ENCODE results near the gene JPT2. TPM values are rescaled to one million over a fixed set of nuclear protein-coding genes. Genes with fewer than 3 reads are reported as not detected.
"Not testable (repeated sequence)": the region's sequence is repeated elsewhere in the genome, so short reads cannot be mapped to it uniquely, and the experiment has no call there.

The JPT2 gene
- total and polyA plus RNA-seq, 12 donors, result 11.9 to 50.5 (median 32.2) TPM

- H3K9me3 ChIP-seq (replicated peaks in 1 of 3), result no peaks in the 10 kb centered on the region
- H3K4me3 ChIP-seq, result no peak overlapping the region
- no peaks in the 10 kb centered on the region for H3K27me3 ChIP-seq
- TF ChIP-seq POLR2A (IDR thresholded peaks at IDR 0.05), result no peak
- TF ChIP-seq CTCF (IDR thresholded peaks at IDR 0.05), result no peak
- WGBS, 4 donors, result 70 to 92% (median 72%) methylated on average over 6 to 7 of the region's 7 CpGs
- intact Hi-C loops (cut with DNase I), result no loop called here
- H3K4me1 ChIP-seq (replicated peaks in 1 of 2), result no peaks in the 10 kb centered on the region
- peaks cover 0 to 51% of the 10 kb centered on the region in 2 donors for H3K36me3 ChIP-seq (replicated peaks in 1 of 2)
- peak overlapping the region in 1 of 5 donors; percentile 10 for H3K27ac ChIP-seq
- no peak for DNase-seq
Measured at GRCh38 chr16:1731603-1732002, 53.5 kb downstream of the JPT2 start.

- 81 to 93% (median 88%) methylated on average over 3 to 14 of the region's 14 CpGs for WGBS, 4 donors
- H3K27me3 ChIP-seq, result no peaks in the 10 kb centered on the region
- peak overlapping the region in 1 of 5 donors; percentile 10 for H3K27ac ChIP-seq
- H3K9me3 ChIP-seq (replicated peaks in 1 of 3), result no peaks in the 10 kb centered on the region
- H3K36me3 ChIP-seq (replicated peaks in 1 of 2), result peaks cover 0 to 46% of the 10 kb centered on the region in 2 donors
- intact Hi-C loops (cut with DNase I), result no loop called here
- TF ChIP-seq CTCF (IDR thresholded peaks at IDR 0.05) (no peak), POLR2A (IDR thresholded peaks at IDR 0.05) (no peak)
- H3K4me1 ChIP-seq (replicated peaks in 1 of 2), result no peaks in the 10 kb centered on the region
- no peak for DNase-seq
- H3K4me3 ChIP-seq, result no peak overlapping the region
Measured at GRCh38 chr16:1732071-1732470, 54.0 kb downstream of the JPT2 start.

GRCh38 chr16:1732551-1732987, 54.5 kb downstream of the JPT2 start:
- intact Hi-C loops (cut with DNase I); H3K9me3 ChIP-seq (replicated peaks in 1 of 3); DNase-seq; H3K27me3 ChIP-seq; H3K4me3 ChIP-seq; H3K27ac ChIP-seq; H3K4me1 ChIP-seq (replicated peaks in 1 of 2): not testable (repeated sequence)
- H3K36me3 ChIP-seq (replicated peaks in 1 of 2), result peaks cover 0 to 46% of the 10 kb centered on the region in 2 donors
- 90 to 94% (median 93%) methylated on average over 6 to 21 of the region's 21 CpGs for WGBS, 4 donors

GRCh38 chr16:1734123-1734522, 56.0 kb downstream of the JPT2 start:
- 92 to 98% (median 95%) methylated on average over 13 to 22 of the region's 22 CpGs; no CpG with 5 or more reads in 1 of the 4 donors for WGBS, 4 donors
- TF ChIP-seq CTCF (IDR thresholded peaks at IDR 0.05) (no peak), POLR2A (IDR thresholded peaks at IDR 0.05) (no peak)
- Histone ChIP-seq H3K27ac (no peak overlapping the region), H3K4me1 (replicated peaks in 1 of 2) (no peaks in the 10 kb centered on the region), H3K4me3 (no peak overlapping the region), H3K27me3 (no peaks in the 10 kb centered on the region), H3K9me3 (replicated peaks in 1 of 3) (no peaks in the 10 kb centered on the region), H3K36me3 (replicated peaks in 1 of 2) (peaks cover 0 to 37% of the 10 kb centered on the region in 2 donors)
- intact Hi-C loops (cut with DNase I), result no loop called here
- DNase-seq, result no peak

- Histone ChIP-seq H3K27me3 (no peaks in the 10 kb centered on the region), H3K4me1 (replicated peaks in 1 of 2) (no peaks in the 10 kb centered on the region), H3K36me3 (replicated peaks in 1 of 2) (peaks cover 0 to 30% of the 10 kb centered on the region in 2 donors), H3K27ac (no peak overlapping the region), H3K9me3 (replicated peaks in 1 of 3) (no peaks in the 10 kb centered on the region), H3K4me3 (no peak overlapping the region)
- 90 to 97% (median 95%) methylated on average over 9 to 22 of the region's 22 CpGs for WGBS, 4 donors
- TF ChIP-seq POLR2A (IDR thresholded peaks at IDR 0.05), result no peak
- no peak for TF ChIP-seq CTCF (IDR thresholded peaks at IDR 0.05)
- intact Hi-C loops (cut with DNase I), result no loop called here
- no peak for DNase-seq
Measured at GRCh38 chr16:1734816-1735215, 56.7 kb downstream of the JPT2 start.

Measured in adrenal gland (tissue), 12 donors.